GM13976 (cell line): ENCODE results near the gene UBE2O.

Experiments used
- DNase-seq: peaks from one replicate; pipeline ENCODE4 v3.0.0; 2012; ENCODE audit warnings: low spot score
- in situ Hi-C: fragments of 300-500 bp; cut with MboI; formaldehyde crosslinking; loops from one replicate; pipeline ENCODE4 v1.12.0; 2022; ENCODE audit warnings: low sequenced_read_pairs, mixed read lengths, inconsistent platforms; ENCODE audit not compliant: unreplicated experiment
- TF ChIP-seq, protein P1 (sequence below): IDR thresholded peaks from 2 replicates; pipeline ENCODE4 v1.5.1; 2012; ENCODE audit warnings: borderline replicate concordance, mild to moderate bottlenecking; ENCODE audit not compliant: insufficient read depth; ENCODE audit errors: extremely low read depth, missing control alignments, control extremely low read depth

Gene UBE2O

DNA sequence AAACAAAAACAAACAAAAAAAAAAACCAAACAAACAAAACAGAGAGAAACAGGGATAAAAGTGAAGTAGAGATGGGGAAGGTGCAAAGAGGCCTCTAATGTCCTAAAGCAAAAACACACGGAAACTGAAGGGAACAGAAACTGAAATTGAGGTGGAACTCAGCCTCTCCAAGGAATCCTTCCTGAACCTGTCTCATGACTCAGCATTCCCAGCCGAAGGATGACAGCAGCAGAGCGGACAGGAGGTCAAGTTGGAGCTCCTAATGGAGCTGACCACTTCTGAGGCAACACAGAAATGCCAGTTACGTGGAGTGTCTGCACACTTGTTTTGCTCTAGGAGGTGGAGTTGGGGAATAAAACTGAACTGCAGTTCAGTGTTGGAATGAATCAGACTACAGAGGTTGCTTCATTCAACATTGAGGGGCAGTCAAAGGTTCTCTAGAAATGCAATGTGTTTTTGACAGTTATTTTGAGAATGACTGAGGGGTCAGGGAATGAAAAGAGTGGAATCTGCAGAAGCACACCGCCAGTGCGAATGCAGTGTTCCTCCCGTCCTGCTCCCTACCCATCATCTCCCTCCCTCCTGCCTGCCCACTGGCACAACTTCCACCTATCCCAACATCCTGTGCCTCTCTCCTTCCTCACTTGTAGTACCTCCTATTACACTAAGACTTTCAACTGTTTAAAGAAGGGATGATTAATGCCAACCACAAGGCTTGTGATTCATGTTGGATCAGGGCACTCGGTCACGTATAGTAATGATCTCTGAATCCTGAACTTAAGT lies 6.3 kb downstream of the UBE2O start:
- in situ Hi-C loops, result no loop called here
- no peak for DNase-seq
- TF ChIP-seq, protein P1, sequence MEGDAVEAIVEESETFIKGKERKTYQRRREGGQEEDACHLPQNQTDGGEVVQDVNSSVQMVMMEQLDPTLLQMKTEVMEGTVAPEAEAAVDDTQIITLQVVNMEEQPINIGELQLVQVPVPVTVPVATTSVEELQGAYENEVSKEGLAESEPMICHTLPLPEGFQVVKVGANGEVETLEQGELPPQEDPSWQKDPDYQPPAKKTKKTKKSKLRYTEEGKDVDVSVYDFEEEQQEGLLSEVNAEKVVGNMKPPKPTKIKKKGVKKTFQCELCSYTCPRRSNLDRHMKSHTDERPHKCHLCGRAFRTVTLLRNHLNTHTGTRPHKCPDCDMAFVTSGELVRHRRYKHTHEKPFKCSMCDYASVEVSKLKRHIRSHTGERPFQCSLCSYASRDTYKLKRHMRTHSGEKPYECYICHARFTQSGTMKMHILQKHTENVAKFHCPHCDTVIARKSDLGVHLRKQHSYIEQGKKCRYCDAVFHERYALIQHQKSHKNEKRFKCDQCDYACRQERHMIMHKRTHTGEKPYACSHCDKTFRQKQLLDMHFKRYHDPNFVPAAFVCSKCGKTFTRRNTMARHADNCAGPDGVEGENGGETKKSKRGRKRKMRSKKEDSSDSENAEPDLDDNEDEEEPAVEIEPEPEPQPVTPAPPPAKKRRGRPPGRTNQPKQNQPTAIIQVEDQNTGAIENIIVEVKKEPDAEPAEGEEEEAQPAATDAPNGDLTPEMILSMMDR, result no peak

DNA sequence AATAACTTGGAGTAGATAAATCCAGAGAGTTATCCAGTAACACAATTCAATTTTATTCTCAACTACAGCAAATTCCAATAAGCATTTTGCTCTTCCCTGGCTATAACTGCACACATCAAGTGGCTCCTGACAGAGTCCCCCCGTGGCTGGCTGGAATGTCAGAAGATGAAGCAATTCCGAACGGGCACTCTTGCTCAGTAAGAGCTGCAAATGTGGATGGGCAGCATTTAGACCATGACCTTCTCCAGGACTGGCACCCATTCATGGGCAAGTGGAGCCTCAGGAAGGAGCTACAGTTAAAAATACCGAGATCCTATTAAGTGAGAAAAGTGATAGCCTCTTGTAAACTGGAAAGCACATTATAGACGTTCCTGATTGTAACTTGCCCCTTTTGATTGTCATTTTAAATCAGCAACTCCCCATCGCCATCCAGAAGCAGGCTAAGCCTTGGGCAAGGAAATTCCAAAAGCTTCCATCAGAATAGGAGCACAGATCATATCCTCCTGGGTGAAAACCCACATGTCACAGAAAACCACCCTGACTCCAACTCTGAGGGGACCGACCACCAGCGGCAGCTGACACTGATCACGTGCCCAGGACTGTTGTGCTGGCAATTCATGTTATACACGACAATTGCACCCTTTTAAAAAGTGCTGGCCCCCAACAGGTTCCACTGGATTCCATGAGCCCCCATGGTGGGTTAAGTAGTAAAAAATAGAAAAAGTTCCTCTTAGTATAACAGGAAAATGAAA lies 7.1 kb downstream of the UBE2O start:
- in situ Hi-C loops, result no loop called here

DNA sequence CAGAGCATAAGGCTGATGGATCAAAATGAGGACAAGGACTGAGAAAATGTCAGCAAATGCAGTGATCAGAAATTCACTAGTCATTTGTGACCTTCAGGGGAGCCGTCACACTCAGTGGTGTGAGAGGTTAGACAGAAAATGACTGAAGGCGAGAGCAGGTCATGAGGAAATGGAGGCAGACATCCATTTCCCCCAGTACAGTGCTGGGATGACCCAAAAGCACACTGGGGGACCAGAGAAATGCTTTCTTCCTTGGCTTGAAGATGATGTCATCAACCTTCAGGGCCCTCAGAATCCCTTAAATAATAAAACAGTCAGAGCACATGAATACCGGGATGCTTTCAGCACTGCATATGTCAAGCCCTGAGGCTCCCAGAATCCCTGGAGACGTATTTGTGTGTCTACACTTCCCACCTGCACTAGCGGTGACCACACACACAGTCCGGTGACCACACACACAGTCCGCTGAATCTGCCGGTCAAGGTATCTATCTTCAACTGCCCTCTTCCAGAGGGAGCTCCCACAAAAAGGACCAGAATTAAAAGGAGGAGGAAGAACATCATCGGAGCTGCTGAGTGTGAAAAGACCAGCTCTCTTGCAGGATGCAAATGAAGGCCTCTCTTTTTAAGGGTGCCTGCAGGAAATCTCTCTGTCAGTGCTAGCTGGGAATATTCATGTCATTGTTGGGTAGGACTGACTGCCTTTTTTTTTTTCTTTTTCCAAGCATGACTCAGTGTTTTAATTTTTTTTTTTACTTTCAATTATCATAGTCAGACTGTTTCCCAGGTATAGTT lies 8.2 kb downstream of the UBE2O start:
- TF ChIP-seq, protein P1, result no peak
- in situ Hi-C loops, result no loop called here
- no peak for DNase-seq

More for the DNA sequence above, 7.1 kb downstream of the UBE2O start:
- TF ChIP-seq, protein P1, result no peak
- no peak for DNase-seq

DNA sequence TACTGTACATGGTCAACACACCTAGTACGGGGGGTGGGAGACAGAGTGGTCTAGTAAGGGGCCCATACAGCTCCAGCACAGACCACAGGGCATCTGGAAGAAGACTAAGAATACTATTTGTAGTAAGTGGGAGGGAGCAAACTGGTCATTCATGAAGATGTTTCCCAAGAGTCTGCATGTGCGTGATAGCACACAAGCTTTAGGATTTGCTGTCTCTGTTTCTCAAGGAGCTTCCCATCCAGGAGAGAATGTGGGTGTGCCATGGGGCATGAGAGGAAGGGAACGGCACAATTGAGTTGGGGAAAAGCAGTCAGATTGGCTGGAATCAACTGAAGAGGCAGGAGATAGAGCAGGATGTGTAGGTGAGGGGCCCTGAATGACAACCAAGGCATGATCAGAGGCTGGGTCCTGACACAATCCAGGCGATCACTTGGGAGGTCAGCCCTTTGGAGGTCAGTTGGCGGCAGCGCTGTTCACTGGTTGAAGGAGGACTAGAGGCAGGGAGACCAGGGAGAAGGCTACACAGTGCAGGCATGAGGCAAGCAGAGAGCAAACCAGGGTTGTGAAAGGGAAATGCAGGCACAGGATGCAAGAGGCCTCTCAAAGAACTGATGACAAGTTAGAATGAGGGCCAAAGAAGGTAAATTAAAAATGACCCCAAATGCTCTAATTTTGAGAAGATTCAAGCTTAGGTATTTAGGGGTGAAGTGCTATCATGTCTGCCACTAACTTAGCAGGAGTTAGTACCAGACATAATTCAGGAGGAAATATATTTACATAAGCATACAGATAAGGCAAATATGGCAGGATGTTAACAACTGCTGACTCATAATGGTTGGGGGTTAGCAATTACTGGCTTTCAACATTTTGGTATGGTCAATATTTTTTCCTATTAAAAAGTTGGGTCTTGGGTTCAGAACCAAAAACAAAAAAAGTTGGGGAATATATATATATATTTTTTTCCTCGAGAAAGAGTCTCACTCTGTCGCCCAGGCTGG lies 10.3 kb downstream of the UBE2O start:
- in situ Hi-C loops, result no loop called here
- DNase-seq, result no peak
- TF ChIP-seq, protein P1, result no peak

DNA sequence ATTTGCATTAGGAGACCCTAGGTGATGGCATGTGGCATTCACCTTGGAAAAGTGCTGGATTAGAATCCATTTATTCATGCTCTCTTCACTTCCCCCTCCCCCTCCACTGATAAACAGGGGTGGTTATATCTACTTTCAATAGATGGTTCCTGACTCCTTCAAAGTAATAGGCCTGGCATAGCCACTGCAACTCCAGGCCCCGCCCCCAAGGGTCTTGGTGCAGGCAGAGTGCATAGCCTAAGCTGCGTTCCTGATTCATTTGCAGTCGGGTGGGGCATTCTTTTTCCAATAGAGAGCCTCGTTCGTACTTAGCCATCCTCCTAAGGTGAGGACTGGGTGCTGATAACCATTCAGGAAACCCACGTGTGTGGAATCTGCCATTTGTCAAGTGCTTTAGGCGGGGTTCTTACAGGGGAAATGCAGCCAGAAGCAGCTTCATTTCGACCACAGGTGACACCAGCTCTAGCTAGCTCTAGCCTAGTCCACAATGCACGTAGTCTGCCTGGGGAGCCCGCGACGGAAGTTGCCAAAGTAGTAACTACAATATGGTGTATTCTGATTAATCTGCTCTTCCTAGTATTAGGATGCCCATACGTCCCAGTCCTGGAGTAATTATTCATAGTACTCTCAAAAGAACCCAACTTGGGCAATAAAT lies 11.1 kb downstream of the UBE2O start:
- in situ Hi-C loops, result no loop called here
- TF ChIP-seq, protein P1, result no peak
- DNase-seq, result no peak
